ENCODE results near the gene CDCA4.
"Not testable (repeated sequence)": the region's sequence is repeated elsewhere in the genome, so short reads cannot be mapped to it uniquely, and the experiment has no call there.

CDCA4 gene

GRCh38 chr14:105067140-105067968 is 46.5 kb upstream of the CDCA4 start:
- no peak for TF ChIP-seq CTCF (IDR thresholded peaks at IDR 0.05; ENCODE audit: insufficient read depth, low read length, poor library complexity, severe bottlenecking)
- H3K27me3 ChIP-seq (replicated peaks; ENCODE audit: control insufficient read depth, insufficient read depth, low read length) = no peaks in the 10 kb centered on the region
- DNase-seq (ENCODE audit: extremely low read depth, insufficient read length) = peak; percentile 72
- peak overlapping the region; percentile 40 for H3K4me3 ChIP-seq (replicated peaks; ENCODE audit: low read depth, low read length)
- no peaks in the 10 kb centered on the region for H3K36me3 ChIP-seq (ENCODE audit: control insufficient read depth, insufficient read depth, low read length)

DNA sequence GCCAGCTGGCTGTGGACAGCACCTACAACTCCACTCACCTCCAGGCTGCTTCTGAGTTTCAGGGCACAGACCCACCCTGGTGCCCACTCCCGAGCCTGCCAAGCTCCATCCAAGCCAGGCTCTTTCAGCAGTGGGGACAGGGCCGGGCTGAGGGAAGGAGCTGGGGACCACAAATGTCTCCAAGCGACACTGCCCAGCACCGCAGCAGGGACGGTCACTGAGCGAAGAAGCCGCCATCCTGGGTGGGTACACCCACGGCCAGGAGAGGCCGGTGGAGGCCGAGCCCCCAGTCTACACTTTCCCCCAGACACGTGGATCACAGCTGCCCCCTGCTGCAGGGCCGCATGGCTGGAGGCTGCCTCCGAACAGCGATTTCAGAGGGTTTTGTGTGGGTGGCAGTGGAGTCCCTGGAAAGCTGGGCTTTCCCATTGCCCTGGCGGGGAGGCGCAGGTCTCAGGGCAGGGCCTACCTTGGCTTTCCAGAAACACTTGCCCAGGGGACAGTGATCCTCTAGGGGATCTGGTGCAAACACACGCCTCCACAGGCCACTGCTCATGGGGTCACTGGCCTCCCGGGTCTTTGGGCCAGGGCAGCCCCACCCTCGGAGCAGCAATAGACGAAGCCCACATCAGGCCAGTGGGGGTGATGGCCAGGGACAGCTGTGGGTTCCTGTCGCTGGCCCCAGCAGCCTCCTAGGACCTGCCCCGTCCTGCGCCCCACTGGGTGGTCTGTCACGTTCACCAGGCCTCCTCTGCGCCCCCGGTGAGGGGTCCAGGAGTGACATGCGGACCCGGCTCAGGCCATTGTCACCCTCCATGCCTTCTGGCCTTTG is 45.6 kb upstream of the CDCA4 start:
- Histone ChIP-seq H3K4me3 (replicated peaks; ENCODE audit: low read depth, low read length) (peak overlapping the region; percentile 90), H3K36me3 (ENCODE audit: control insufficient read depth, insufficient read depth, low read length) (peaks cover 3% of the 10 kb centered on the region), H3K27me3 (replicated peaks; ENCODE audit: control insufficient read depth, insufficient read depth, low read length) (no peaks in the 10 kb centered on the region)
- peak; percentile 51 for TF ChIP-seq CTCF (IDR thresholded peaks at IDR 0.05; ENCODE audit: insufficient read depth, low read length, poor library complexity, severe bottlenecking)
- DNase-seq (ENCODE audit: extremely low read depth, insufficient read length) = peak; percentile 65

DNA sequence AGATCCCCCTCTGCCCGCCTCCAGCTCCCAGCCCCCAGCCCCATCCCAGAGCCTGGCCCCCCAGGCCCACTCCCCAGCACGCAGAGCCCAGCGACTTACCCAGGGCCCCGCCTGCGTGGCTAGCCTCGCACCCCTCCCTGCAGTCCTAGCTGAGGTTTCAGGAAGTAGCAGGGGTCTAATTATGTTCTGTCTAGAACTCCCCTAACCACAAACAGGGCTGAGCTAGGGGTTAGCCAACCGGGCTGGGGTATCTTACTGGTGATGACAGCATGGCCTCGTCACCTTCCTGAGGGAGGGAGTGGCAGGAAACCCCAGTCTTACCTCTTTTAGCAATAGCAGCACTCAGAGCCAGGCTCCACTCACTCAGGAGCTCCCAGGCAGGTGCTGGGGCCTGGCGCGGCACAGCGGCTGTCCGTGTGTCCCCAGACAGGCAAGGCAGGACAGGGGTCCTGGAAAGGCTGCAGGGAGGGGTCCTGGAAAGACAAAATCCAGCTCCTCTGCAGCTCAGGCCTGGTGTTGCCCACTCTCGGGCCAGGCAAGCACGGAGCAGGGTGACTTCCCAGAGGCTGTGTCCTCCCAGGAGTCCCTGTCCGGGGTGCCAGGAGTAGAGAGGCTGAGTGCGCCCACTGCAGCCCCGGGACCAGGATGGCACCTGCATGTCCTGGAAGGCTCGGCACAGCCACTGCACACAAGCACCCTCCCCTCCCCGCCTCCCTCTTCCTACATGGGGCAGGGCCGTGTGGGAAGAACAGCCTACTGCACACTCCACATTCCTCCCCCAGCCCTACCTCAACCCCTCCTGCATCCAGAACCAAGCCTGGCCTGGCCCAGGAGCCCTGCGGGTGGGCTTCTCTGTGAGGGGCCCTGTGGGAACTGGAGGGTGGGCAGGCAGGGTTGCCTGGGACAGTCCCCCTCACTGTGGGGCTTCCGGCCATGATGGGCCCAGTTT is 44.7 kb upstream of the CDCA4 start, which contains the start of gene GPR132:
Gene GPR132 (minus strand): TSS at position 151 of the 949 bp plus-strand sequence. CDS start 10,010 bp downstream, outside the sequence.
- peaks cover 5% of the 10 kb centered on the region for H3K36me3 ChIP-seq (ENCODE audit: control insufficient read depth, insufficient read depth, low read length)
- TF ChIP-seq CTCF (IDR thresholded peaks at IDR 0.05; ENCODE audit: insufficient read depth, low read length, poor library complexity, severe bottlenecking) = no peak
- DNase-seq (ENCODE audit: extremely low read depth, insufficient read length) = peak; percentile 87
- peak within 1 kb of the TSS; percentile 90 for H3K4me3 ChIP-seq (replicated peaks; ENCODE audit: low read depth, low read length)
- no peaks in the 10 kb centered on the region for H3K27me3 ChIP-seq (replicated peaks; ENCODE audit: control insufficient read depth, insufficient read depth, low read length)

GRCh38 chr14:105064721-105065143 is 43.8 kb upstream of the CDCA4 start:
- Histone ChIP-seq H3K36me3 (ENCODE audit: control insufficient read depth, insufficient read depth, low read length) (peaks cover 9% of the 10 kb centered on the region), H3K4me3 (replicated peaks; ENCODE audit: low read depth, low read length) (peak overlapping the region; percentile 90), H3K27me3 (replicated peaks; ENCODE audit: control insufficient read depth, insufficient read depth, low read length) (no peaks in the 10 kb centered on the region)
- peak; percentile 67 for DNase-seq (ENCODE audit: extremely low read depth, insufficient read length)
- no peak for TF ChIP-seq CTCF (IDR thresholded peaks at IDR 0.05; ENCODE audit: insufficient read depth, low read length, poor library complexity, severe bottlenecking)

- H3K27me3 ChIP-seq (replicated peaks; ENCODE audit: control insufficient read depth, insufficient read depth, low read length) = no peaks in the 10 kb centered on the region
- peak overlapping the region; percentile 90 for H3K4me3 ChIP-seq (replicated peaks; ENCODE audit: low read depth, low read length)
- H3K36me3 ChIP-seq (ENCODE audit: control insufficient read depth, insufficient read depth, low read length) = peaks cover 14% of the 10 kb centered on the region
- no peak for TF ChIP-seq CTCF (IDR thresholded peaks at IDR 0.05; ENCODE audit: insufficient read depth, low read length, poor library complexity, severe bottlenecking)
- peak; percentile 32 for DNase-seq (ENCODE audit: extremely low read depth, insufficient read length)
Observed at GRCh38 chr14:105064001-105064400, 43.1 kb upstream of the CDCA4 start.

GRCh38 chr14:105063506-105063905 is 42.6 kb upstream of the CDCA4 start:
- DNase-seq (ENCODE audit: extremely low read depth, insufficient read length) = peak; percentile 52
- peak overlapping the region; percentile 90 for H3K4me3 ChIP-seq (replicated peaks; ENCODE audit: low read depth, low read length)
- H3K27me3 ChIP-seq (replicated peaks; ENCODE audit: control insufficient read depth, insufficient read depth, low read length) = not testable (repeated sequence)
- peaks cover 18% of the 10 kb centered on the region for H3K36me3 ChIP-seq (ENCODE audit: control insufficient read depth, insufficient read depth, low read length)

Measured in GM06990 (cell line).